GM12878 (cell line): Measurements from ENCODE around the gene SMARCC2. TPM values are rescaled to one million over a fixed set of nuclear protein-coding genes. Genes with fewer than 3 reads are reported as not detected.
A peak's percentile ranks its signal among the peaks of the same experiment; 100 is the strongest.

ENCODE experiments used
- BACH1 ChIP-seq: fragments of 450-650 bp; IDR thresholded peaks from 2 replicates; pipeline ENCODE4 v1.6.1; 2017; ENCODE audit warnings: mild to moderate bottlenecking, borderline replicate concordance
- BMI1 ChIP-seq: fragments of 450-650 bp; IDR thresholded peaks from 2 replicates; pipeline ENCODE4 v1.6.1; 2016; ENCODE audit warnings: mild to moderate bottlenecking, moderate library complexity, borderline replicate concordance
- CEBPZ ChIP-seq: fragments of 150-350 bp; IDR thresholded peaks from 2 replicates; pipeline ENCODE4 v1.6.1; 2016; ENCODE audit warnings: low read depth, low read length
- CREM ChIP-seq: IDR thresholded peaks from 2 replicates; pipeline ENCODE4 v1.6.1; 2014; ENCODE audit warnings: antibody characterized with exemption, low read depth
- EGR1 ChIP-seq, 2 experiments: IDR thresholded peaks; 1 replicate in 1 of 2; 2 replicates in 1 of 2; pipeline ENCODE4 v1.6.1; 2011 to 2012; ENCODE audit warnings: low read depth in 2 of 2, low read length in 2 of 2, borderline replicate concordance in 1 of 2, mild to moderate bottlenecking in 1 of 2, moderate library complexity in 1 of 2
- IRF3 ChIP-seq: fragments of 450-650 bp; IDR thresholded peaks from 2 replicates; pipeline ENCODE4 v1.6.1; 2014; ENCODE audit warnings: mild to moderate bottlenecking
- MAX ChIP-seq: IDR thresholded peaks from 2 replicates; pipeline ENCODE4 v1.6.1; 2012; ENCODE audit warnings: low read depth, low read length, improper control_type of control experiment
- MXI1 ChIP-seq: fragments of 150-350 bp; IDR thresholded peaks from 2 replicates; pipeline ENCODE4 v1.6.1; 2011; ENCODE audit warnings: low read depth, mild to moderate bottlenecking, inconsistent platforms, low read length, improper control_type of control experiment
- NFYA ChIP-seq: IDR thresholded peaks from 2 replicates; pipeline ENCODE4 v1.6.1; 2011; ENCODE audit warnings: low read depth, mild to moderate bottlenecking, low read length, improper control_type of control experiment, borderline replicate concordance
- POLR2AphosphoS5 ChIP-seq: IDR thresholded peaks from 2 replicates; pipeline ENCODE4 v1.6.1; 2011; ENCODE audit warnings: mild to moderate bottlenecking, low read length, inconsistent platforms
- RBBP5 ChIP-seq: fragments of 200-600 bp; sonication (generic); conservative IDR thresholded peaks from 2 replicates; pipeline ENCODE4 v1.6.1; 2016
- SKIL ChIP-seq: fragments of 450-650 bp; IDR thresholded peaks from 2 replicates; pipeline ENCODE4 v1.6.1; 2017; ENCODE audit warnings: mild to moderate bottlenecking, low read depth, inconsistent platforms; ENCODE audit not compliant: poor library complexity, severe bottlenecking
- SRF ChIP-seq, 2 experiments: IDR thresholded peaks; 2 replicates each; pipeline ENCODE4 v1.6.1; 2011; ENCODE audit warnings: low read depth in 2 of 2, low read length in 2 of 2, mild to moderate bottlenecking in 1 of 2, moderate library complexity in 1 of 2
- ZBTB33 ChIP-seq: fragments of 450-650 bp; IDR thresholded peaks from 2 replicates; pipeline ENCODE4 v1.6.1; 2017; ENCODE audit warnings: mild to moderate bottlenecking
- ZNF592 ChIP-seq: fragments of 450-650 bp; IDR thresholded peaks from 2 replicates; pipeline ENCODE4 v1.6.1; 2017; ENCODE audit warnings: mild to moderate bottlenecking, moderate library complexity
- polyA plus RNA-seq, 11 experiments: library from polyadenylated mRNA; depleted of rRNA in 4 of 11; unstranded in 6 of 11; stranded (reverse) in 5 of 11; fragments of >200 nt; fragmentation: Nextera tagmentation in 4 of 11; fragmentation: Illumina TruSeq in 1 of 11; extraction: Ambion mirVana in 4 of 11; extraction: Trizol in 1 of 11; gene quantifications; 1 replicate in 1 of 11; 2 replicates in 10 of 11; pipeline versions ENCODE4 v1.2.1 to v1.2.3, GENCODE V29; 2011 to 2016; ENCODE audit warnings: inconsistent platforms in 2 of 11, missing spikeins in 2 of 11, low read depth in 1 of 11
- total RNA-seq, 4 experiments: library from RNA; depleted of rRNA in 3 of 4; stranded (reverse); fragments of >200 nt in 3 of 4; fragmentation: Illumina TruSeq in 1 of 4; extraction: Trizol in 1 of 4; gene quantifications; 2 replicates each; pipeline versions ENCODE4 v1.2.1 to v1.2.3, GENCODE V29; 2013 to 2021

SMARCC2 gene
- total and polyA plus RNA-seq, 10 of the 15 experiments (the other 5 are each of a cell fraction or from before 2014, with no cell fraction given): 13.6 to 71.2 (median 42.3) TPM

- TF ChIP-seq NFYA (no peak), BMI1 (no peak), ZBTB33 (no peak), MXI1 (no peak), CREM (no peak), BACH1 (no peak), SKIL (no peak), ZNF592 (no peak), CEBPZ (no peak), EGR1 (IDR thresholded peaks at IDR 0.05; ENCODE audit: borderline replicate concordance in 1 of 2, low read depth in 2 of 2, low read length in 2 of 2) (no peak), SRF (IDR thresholded peaks at IDR 0.05; ENCODE audit: low read depth in 2 of 2, low read length in 2 of 2) (no peak), POLR2AphosphoS5 (peak; percentile 3; the same call in 1 of the 2 replicates), MAX (no peak), IRF3 (no peak), RBBP5 (no peak)
Observed at GRCh38 chr12:56159482-56160192, 29.6 kb downstream of the SMARCC2 start (continued).
